A549 (cell line): Measurements from ENCODE around the gene CABP7. TPM values are rescaled to one million over a fixed set of nuclear protein-coding genes. Genes with fewer than 3 reads are reported as not detected.

Experiments used
- ATAC-seq, 2 experiments: fragments of 200-7000 bp in 1 of 2; fragments of >200 bp in 1 of 2; cut with Nextera tagmentation in 1 of 2; cut with Tn5 transposase in 1 of 2; 3 replicates each; pipeline versions ENCODE4 v1.8.0 to v1.9.1; 2018 to 2020; ENCODE audit warnings: mild to moderate bottlenecking in 1 of 2, moderate library complexity in 1 of 2
- CTCF ChIA-PET: fragments of 300-600 bp; sonication (Branson Sonifier 250); formaldehyde crosslinking; extraction: SDS; loops from one replicate; lab custom pipeline; 2021; ENCODE audit warnings: antibody characterized with exemption, inconsistent platforms; lab: Yijun Ruan, JAX
- POLR2A ChIA-PET: fragments of 350-600 bp; formaldehyde crosslinking; extraction: SDS; loops from one replicate; lab custom pipeline; 2021; ENCODE audit warnings: antibody characterized with exemption, inconsistent platforms; lab: Yijun Ruan, JAX
- DNase-seq, 2 experiments: peaks; one replicate each; pipeline versions ENCODE4 v3.0.0 to v3.0.0-alpha.2; 2011 to 2016; ENCODE audit warnings: low read depth in 1 of 2, low spot score in 1 of 2
- FAIRE-seq: peaks from 2 replicates; lab custom pipeline; 2011; peaks lifted over from hg19 to GRCh38; lab: Jason Lieb, UNC
- H3K27ac ChIP-seq, 2 experiments: fragments of >200 bp; sonication (Bioruptor Twin); formaldehyde crosslinking; 3 replicates each; pipeline ENCODE4 v1.5.1; 2016 to 2017
- H3K4me1 ChIP-seq: fragments of >200 bp; sonication (Bioruptor Twin); formaldehyde crosslinking; 3 replicates; pipeline ENCODE4 v1.6.1; 2016
- H3K4me2 ChIP-seq: fragments of >200 bp; sonication (Bioruptor Twin); formaldehyde crosslinking; 3 replicates; pipeline ENCODE4 v1.6.1; 2016
- H3K4me3 ChIP-seq: fragments of >200 bp; sonication (Bioruptor Twin); formaldehyde crosslinking; 3 replicates; pipeline ENCODE4 v1.5.1; 2016
- H3K9me3 ChIP-seq: fragments of >200 bp; sonication (Bioruptor Twin); formaldehyde crosslinking; 3 replicates; pipeline ENCODE4 v1.6.1; 2016
- FOSB ChIP-seq: fragments of 250-450 bp; sonication (Bioruptor Pico); IDR thresholded peaks from 2 replicates; pipeline ENCODE4 v1.5.0; 2020; ENCODE audit warnings: mild to moderate bottlenecking, moderate library complexity
- FOSL2 ChIP-seq, 2 experiments: fragments of 450-650 bp in 1 of 2; fragments of >200 bp in 1 of 2; sonication (Bioruptor Twin) in 1 of 2; formaldehyde crosslinking; IDR thresholded peaks; 2 replicates each; pipeline versions ENCODE4 v1.5.0 to v1.6.1; 2016 to 2020; ENCODE audit warnings: mild to moderate bottlenecking in 1 of 2, moderate library complexity in 1 of 2
- FOXS1 ChIP-seq: fragments of 250-450 bp; sonication (Bioruptor Pico); IDR thresholded peaks from 2 replicates; pipeline ENCODE4 v1.5.0; 2020; ENCODE audit warnings: mild to moderate bottlenecking, moderate library complexity
- GATA3 ChIP-seq: IDR thresholded peaks from 2 replicates; pipeline ENCODE4 v1.6.1; 2012; ENCODE audit warnings: borderline replicate concordance
- HEYL ChIP-seq: fragments of 250-450 bp; sonication (Bioruptor Pico); IDR thresholded peaks from 2 replicates; pipeline ENCODE4 v1.8.0; 2021; ENCODE audit warnings: mild to moderate bottlenecking, moderate library complexity
- HOXA7 ChIP-seq: fragments of 250-450 bp; sonication (Bioruptor Pico); IDR thresholded peaks from 2 replicates; pipeline ENCODE4 v1.5.0; 2020; ENCODE audit warnings: mild to moderate bottlenecking, moderate library complexity
- KDM1A ChIP-seq: fragments of 200-600 bp; sonication (generic); IDR thresholded peaks from 2 replicates; pipeline ENCODE4 v1.6.1; 2016; ENCODE audit warnings: low read depth, mild to moderate bottlenecking
- MAZ ChIP-seq: fragments of 150-350 bp; IDR thresholded peaks from 2 replicates; pipeline ENCODE4 v1.6.1; 2014; ENCODE audit warnings: antibody characterized with exemption, low read depth, low read length, borderline replicate concordance
- POLR2AphosphoS2 ChIP-seq: conservative IDR thresholded peaks from 2 replicates; pipeline ENCODE4 v1.6.1; 2012; ENCODE audit warnings: low read length, improper control_type of control experiment, inconsistent platforms
- RAD21 ChIP-seq, 2 experiments: fragments of >200 bp in 1 of 2; sonication (Bioruptor Twin) in 1 of 2; formaldehyde crosslinking in 1 of 2; IDR thresholded peaks in 1 of 2; conservative IDR thresholded peaks in 1 of 2; 2 replicates in 1 of 2; 3 replicates in 1 of 2; pipeline ENCODE4 v1.6.1; 2012 to 2018; ENCODE audit warnings: inconsistent platforms in 1 of 2
- SMC3 ChIP-seq: fragments of >200 bp; sonication (Bioruptor Twin); formaldehyde crosslinking; IDR thresholded peaks from 3 replicates; pipeline ENCODE4 v1.6.1; 2018; ENCODE audit warnings: inconsistent platforms
- SREBF2 ChIP-seq: fragments of 450-650 bp; IDR thresholded peaks from 2 replicates; pipeline ENCODE4 v1.6.1; 2014; ENCODE audit warnings: mild to moderate bottlenecking, moderate library complexity
- TFCP2L1 ChIP-seq: fragments of 250-450 bp; sonication (Bioruptor Pico); IDR thresholded peaks from 2 replicates; pipeline ENCODE4 v1.5.0; 2021; ENCODE audit warnings: mild to moderate bottlenecking
- TP53 ChIP-seq: fragments of 250-450 bp; sonication (Bioruptor Pico); IDR thresholded peaks from 2 replicates; pipeline ENCODE4 v1.5.0; 2021; ENCODE audit warnings: mild to moderate bottlenecking, moderate library complexity
- ZFP36 ChIP-seq: fragments of 450-650 bp; IDR thresholded peaks from 2 replicates; pipeline ENCODE4 v1.6.1; 2014; ENCODE audit warnings: borderline replicate concordance; ENCODE audit not compliant: partially characterized antibody
- ZSCAN20 ChIP-seq: fragments of 250-450 bp; sonication (Bioruptor Pico); IDR thresholded peaks from 2 replicates; pipeline ENCODE4 v1.8.0; 2022; ENCODE audit warnings: mild to moderate bottlenecking, moderate library complexity
- WGBS: methylation state at CpG from one replicate; pipeline ENCODE4 v1.1.6; 2017; ENCODE audit errors: missing lambda C conversion rate; 5-methylcytosine and 5-hydroxymethylcytosine counted together
- polyA plus RNA-seq, 4 experiments: library from polyadenylated mRNA; depleted of rRNA in 3 of 4; stranded (reverse); fragments of >200 nt; fragmentation: RNase III in 1 of 4; extraction: RNeasy Plus Mini Kit Qiagen cat#74134 plus additional on column Dnase treatment in 1 of 4; gene quantifications; 2 replicates in 3 of 4; 3 replicates in 1 of 4; pipeline ENCODE4 v1.2.3, GENCODE V29; 2011 to 2017
- TF ChIP-seq, protein P1 (sequence below): fragments of >200 bp; sonication (Bioruptor Twin); formaldehyde crosslinking; IDR thresholded peaks from 3 replicates; pipeline ENCODE4 v1.5.1; 2016
- TF ChIP-seq, protein P2 (sequence below): fragments of 250-450 bp; sonication (Bioruptor Pico); IDR thresholded peaks from 2 replicates; pipeline ENCODE4 v1.5.0; 2020; ENCODE audit warnings: low read depth, mild to moderate bottlenecking, moderate library complexity
- TF ChIP-seq, protein P3 (sequence below): fragments of >200 bp; sonication (Bioruptor Twin); formaldehyde crosslinking; IDR thresholded peaks from 2 replicates; pipeline ENCODE4 v1.6.1; 2016
- TF ChIP-seq, protein P4 (sequence below): IDR thresholded peaks from 2 replicates; pipeline ENCODE4 v1.6.1; 2012
- TF ChIP-seq, protein P5 (sequence below): fragments of 250-450 bp; sonication (Bioruptor Pico); IDR thresholded peaks from 2 replicates; pipeline ENCODE4 v1.5.0; 2021; ENCODE audit warnings: mild to moderate bottlenecking, moderate library complexity, borderline replicate concordance

The CABP7 gene
- polyA plus RNA-seq, 2 of the 4 experiments (the other 2 are of a cell fraction): 0.05 to 0.15 TPM

GRCh38 chr22:29769723-29770321 is 50.0 kb downstream of the CABP7 start:
- ChIA-PET POLR2A (no interaction called here), CTCF (interaction anchor here (4.2 kb wide), 1 partner anchor 235 kb away, joined by 20 read pairs; no protein-coding TSS in a partner anchor)
- FAIRE-seq (no peak), DNase-seq (no peak), ATAC-seq (no peak)
- H3K4me3 ChIP-seq: no peak overlapping the region
- no peak overlapping the region for H3K4me2 ChIP-seq
- no peaks in the 10 kb centered on the region for H3K9me3 ChIP-seq
- no peak overlapping the region for H3K27ac ChIP-seq
- TF ChIP-seq GATA3: no peak
- TF ChIP-seq KDM1A: no peak
- TF ChIP-seq FOSL2 (IDR thresholded peaks at IDR 0.05): no peak
- no peak for TF ChIP-seq FOSL2 (CRISPR knock-in tag; IDR thresholded peaks at IDR 0.05)
- TF ChIP-seq ZSCAN20 (CRISPR knock-in tag): no peak
- H3K4me1 ChIP-seq: peaks cover 24% of the 10 kb centered on the region
- 98% methylated on average over 2 of the region's 2 CpGs for WGBS

GRCh38 chr22:29772170-29772641 is 52.4 kb downstream of the CABP7 start:
- ChIA-PET POLR2A (interaction anchor here (0.6 kb wide), 1 partner anchor 41 kb away, joined by 4 read pairs; no protein-coding TSS in a partner anchor), CTCF (interaction anchor here (0.6 to 4.2 kb wide), 4 partner anchors 14 to 233 kb away, joined by 3 to 20 read pairs (median 3); no protein-coding TSS in a partner anchor)
- peak in 1 of 2 experiments; percentile 58 for DNase-seq
- FAIRE-seq: no peak
- no peak overlapping the region for H3K4me2 ChIP-seq
- ATAC-seq: peak; percentile 50 to 79; a peak in 5 of 6 replicates
- peaks cover 18% of the 10 kb centered on the region for H3K4me1 ChIP-seq
- H3K4me3 ChIP-seq: no peak overlapping the region
- no peaks in the 10 kb centered on the region for H3K9me3 ChIP-seq
- no peak for TF ChIP-seq ZFP36
- TF ChIP-seq, protein P1, sequence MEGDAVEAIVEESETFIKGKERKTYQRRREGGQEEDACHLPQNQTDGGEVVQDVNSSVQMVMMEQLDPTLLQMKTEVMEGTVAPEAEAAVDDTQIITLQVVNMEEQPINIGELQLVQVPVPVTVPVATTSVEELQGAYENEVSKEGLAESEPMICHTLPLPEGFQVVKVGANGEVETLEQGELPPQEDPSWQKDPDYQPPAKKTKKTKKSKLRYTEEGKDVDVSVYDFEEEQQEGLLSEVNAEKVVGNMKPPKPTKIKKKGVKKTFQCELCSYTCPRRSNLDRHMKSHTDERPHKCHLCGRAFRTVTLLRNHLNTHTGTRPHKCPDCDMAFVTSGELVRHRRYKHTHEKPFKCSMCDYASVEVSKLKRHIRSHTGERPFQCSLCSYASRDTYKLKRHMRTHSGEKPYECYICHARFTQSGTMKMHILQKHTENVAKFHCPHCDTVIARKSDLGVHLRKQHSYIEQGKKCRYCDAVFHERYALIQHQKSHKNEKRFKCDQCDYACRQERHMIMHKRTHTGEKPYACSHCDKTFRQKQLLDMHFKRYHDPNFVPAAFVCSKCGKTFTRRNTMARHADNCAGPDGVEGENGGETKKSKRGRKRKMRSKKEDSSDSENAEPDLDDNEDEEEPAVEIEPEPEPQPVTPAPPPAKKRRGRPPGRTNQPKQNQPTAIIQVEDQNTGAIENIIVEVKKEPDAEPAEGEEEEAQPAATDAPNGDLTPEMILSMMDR: peak; percentile 40
- peak; percentile 25 to 48; a peak in 2 of 5 replicates for TF ChIP-seq RAD21 (conservative IDR thresholded peaks at IDR 0.05 in 1 of 2, IDR thresholded peaks at IDR 0.05 in 1 of 2)
- TF ChIP-seq SMC3: peak; percentile 31; the same call in 1 of the 3 replicates
- WGBS: 55% methylated on average over 5 of the region's 5 CpGs
- peak overlapping the region in 1 of 2 experiments; percentile 79; a peak in 1 of 6 replicates for H3K27ac ChIP-seq

DNA sequence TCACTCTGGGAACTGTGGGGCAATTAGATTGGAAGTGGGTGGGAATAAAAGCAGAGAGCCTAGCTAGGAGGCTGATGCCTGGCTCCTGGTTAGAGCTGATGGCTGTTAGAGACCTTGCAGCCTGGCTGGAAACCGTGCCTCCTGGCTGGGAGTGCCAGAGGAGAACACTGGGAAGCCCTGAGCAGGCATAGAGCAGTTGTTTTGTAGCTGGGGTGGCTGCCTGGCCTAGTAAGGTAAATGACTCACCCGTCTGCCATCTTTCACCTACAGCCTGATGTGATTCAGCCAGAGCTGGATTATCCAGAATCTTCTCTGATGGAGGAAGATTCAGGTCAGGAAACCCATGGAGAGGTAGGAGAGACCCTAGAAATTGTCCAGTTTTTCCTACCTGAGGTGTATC is 53.4 kb downstream of the CABP7 start:
- FAIRE-seq: no peak
- ChIA-PET POLR2A (interaction anchor here (0.6 to 0.7 kb wide), 2 partner anchors 45 to 110 kb away, joined by 3 to 9 read pairs; no protein-coding TSS in a partner anchor), CTCF (interaction anchor here (0.7 to 4.2 kb wide), 3 partner anchors 10 to 232 kb away, joined by 3 to 20 read pairs (median 4); no protein-coding TSS in a partner anchor)
- peak; percentile 76 to 87 for ATAC-seq
- no peak for TF ChIP-seq FOSL2 (IDR thresholded peaks at IDR 0.05)
- TF ChIP-seq FOSL2 (CRISPR knock-in tag; IDR thresholded peaks at IDR 0.05): peak; percentile 5; the same call in 1 of the 2 replicates
- no peak for TF ChIP-seq SREBF2
- TF ChIP-seq, protein P2, sequence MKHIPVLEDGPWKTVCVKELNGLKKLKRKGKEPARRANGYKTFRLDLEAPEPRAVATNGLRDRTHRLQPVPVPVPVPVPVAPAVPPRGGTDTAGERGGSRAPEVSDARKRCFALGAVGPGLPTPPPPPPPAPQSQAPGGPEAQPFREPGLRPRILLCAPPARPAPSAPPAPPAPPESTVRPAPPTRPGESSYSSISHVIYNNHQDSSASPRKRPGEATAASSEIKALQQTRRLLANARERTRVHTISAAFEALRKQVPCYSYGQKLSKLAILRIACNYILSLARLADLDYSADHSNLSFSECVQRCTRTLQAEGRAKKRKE (CRISPR knock-in tag): no peak
- TF ChIP-seq FOXS1 (CRISPR knock-in tag): no peak
- TF ChIP-seq TP53: no peak
- no peak for TF ChIP-seq TFCP2L1
- no peak for TF ChIP-seq KDM1A
- H3K27ac ChIP-seq: peak overlapping the region; percentile 45 to 79; a peak in 5 of 6 replicates
- no peak overlapping the region for H3K4me3 ChIP-seq
- peak; percentile 31 to 40 for DNase-seq
- 9% methylated on average over 1 of the region's 2 CpGs for WGBS
- no peak overlapping the region for H3K4me2 ChIP-seq
- no peaks in the 10 kb centered on the region for H3K9me3 ChIP-seq
- H3K4me1 ChIP-seq: peaks cover 18% of the 10 kb centered on the region

DNA sequence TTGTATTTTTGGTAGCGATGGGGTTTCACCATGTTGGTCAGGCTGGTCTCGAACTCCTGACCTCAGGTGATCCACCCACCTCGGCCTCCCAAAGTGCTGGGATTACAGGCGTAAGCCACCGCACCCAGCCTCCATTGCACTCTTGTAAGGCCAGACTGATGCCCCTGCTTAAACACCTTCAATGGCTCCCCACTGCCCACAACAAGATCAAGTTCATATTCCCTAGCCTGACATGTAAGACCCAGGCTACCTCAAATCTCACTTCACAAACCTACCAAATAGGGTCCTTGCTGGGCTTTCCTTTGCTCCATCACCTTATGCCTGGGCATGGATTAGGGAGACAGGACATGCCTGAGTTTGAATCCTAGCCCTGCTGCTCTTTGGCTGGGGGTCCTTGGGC is 60.4 kb downstream of the CABP7 start:
- 100% methylated on average over 1 of the region's 5 CpGs for WGBS
- CTCF ChIA-PET: no interaction called here
- TF ChIP-seq, protein P3, sequence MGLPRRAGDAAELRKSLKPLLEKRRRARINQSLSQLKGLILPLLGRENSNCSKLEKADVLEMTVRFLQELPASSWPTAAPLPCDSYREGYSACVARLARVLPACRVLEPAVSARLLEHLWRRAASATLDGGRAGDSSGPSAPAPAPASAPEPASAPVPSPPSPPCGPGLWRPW: no peak
- TF ChIP-seq, protein P2 (CRISPR knock-in tag): no peak
- TF ChIP-seq POLR2AphosphoS2 (no peak), HEYL (CRISPR knock-in tag) (no peak), ZFP36 (no peak), MAZ (no peak), HOXA7 (CRISPR knock-in tag) (no peak), FOSB (CRISPR knock-in tag) (no peak)
- TF ChIP-seq, protein P4, sequence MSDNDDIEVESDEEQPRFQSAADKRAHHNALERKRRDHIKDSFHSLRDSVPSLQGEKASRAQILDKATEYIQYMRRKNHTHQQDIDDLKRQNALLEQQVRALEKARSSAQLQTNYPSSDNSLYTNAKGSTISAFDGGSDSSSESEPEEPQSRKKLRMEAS: no peak
- TF ChIP-seq, protein P5, sequence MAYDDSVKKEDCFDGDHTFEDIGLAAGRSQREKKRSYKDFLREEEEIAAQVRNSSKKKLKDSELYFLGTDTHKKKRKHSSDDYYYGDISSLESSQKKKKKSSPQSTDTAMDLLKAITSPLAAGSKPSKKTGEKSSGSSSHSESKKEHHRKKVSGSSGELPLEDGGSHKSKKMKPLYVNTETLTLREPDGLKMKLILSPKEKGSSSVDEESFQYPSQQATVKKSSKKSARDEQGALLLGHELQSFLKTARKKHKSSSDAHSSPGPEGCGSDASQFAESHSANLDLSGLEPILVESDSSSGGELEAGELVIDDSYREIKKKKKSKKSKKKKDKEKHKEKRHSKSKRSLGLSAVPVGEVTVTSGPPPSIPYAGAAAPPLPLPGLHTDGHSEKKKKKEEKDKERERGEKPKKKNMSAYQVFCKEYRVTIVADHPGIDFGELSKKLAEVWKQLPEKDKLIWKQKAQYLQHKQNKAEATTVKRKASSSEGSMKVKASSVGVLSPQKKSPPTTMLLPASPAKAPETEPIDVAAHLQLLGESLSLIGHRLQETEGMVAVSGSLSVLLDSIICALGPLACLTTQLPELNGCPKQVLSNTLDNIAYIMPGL (CRISPR knock-in tag): no peak

More for the DNA sequence above, 60.4 kb downstream of the CABP7 start:
- DNase-seq (no peak), FAIRE-seq (no peak), ATAC-seq (no peak)
- H3K4me2 ChIP-seq: no peak overlapping the region
- POLR2A ChIA-PET: no interaction called here
- H3K4me3 ChIP-seq: no peak overlapping the region
- no peaks in the 10 kb centered on the region for H3K9me3 ChIP-seq
- H3K4me1 ChIP-seq: peaks cover 28% of the 10 kb centered on the region
- H3K27ac ChIP-seq: peak overlapping the region in 1 of 2 experiments; percentile 75; a peak in 2 of 6 replicates
